Measurements from ENCODE around the gene SEC31B. TPM values are rescaled to one million over a fixed set of nuclear protein-coding genes. Genes with fewer than 3 reads are reported as not detected.

Gene SEC31B
- total RNA-seq, 6 experiments from 2014 or later: 2.4 to 9.1 (median 4.7) TPM

GRCh38 chr10:100522107-100522801 is 2.6 kb upstream of the SEC31B start:
- Histone ChIP-seq H3K27ac (no peak overlapping the region), H3K36me3 (peaks cover 0 to 39% (median 21%) of the 10 kb centered on the region in 4 donors), H3K9me3 (no peaks in the 10 kb centered on the region), H3K27me3 (no peaks in the 10 kb centered on the region), H3K4me1 (peaks cover 0 to 25% (median 3%) of the 10 kb centered on the region in 4 donors), H3K4me3 (no peak overlapping the region)
- WGBS (ENCODE audit: insufficient coverage, low coverage, low lambda C conversion rate, missing lambda C conversion rate): 72% methylated on average over 5 of the region's 5 CpGs
- TF ChIP-seq POLR2A (IDR thresholded peaks at IDR 0.05) (no peak), CTCF (IDR thresholded peaks at IDR 0.05) (no peak)
- DNase-seq (no peak), ATAC-seq (no peak)
- intact Hi-C loops (cut with DNase I): no loop called here

GRCh38 chr10:100520811-100521210 is 1.1 kb upstream of the SEC31B start:
- Histone ChIP-seq H3K36me3 (peaks cover 0 to 25% (median 12%) of the 10 kb centered on the region in 4 donors), H3K4me1 (peaks cover 0 to 38% (median 10%) of the 10 kb centered on the region in 4 donors), H3K9me3 (no peaks in the 10 kb centered on the region), H3K4me3 (no peak overlapping the region), H3K27ac (no peak overlapping the region), H3K27me3 (no peaks in the 10 kb centered on the region)
- no peak for DNase-seq
- 84% methylated on average over 3 of the region's 3 CpGs for WGBS (ENCODE audit: insufficient coverage, low coverage, low lambda C conversion rate, missing lambda C conversion rate)
- no peak for TF ChIP-seq POLR2A (IDR thresholded peaks at IDR 0.05)
- TF ChIP-seq CTCF (IDR thresholded peaks at IDR 0.05): no peak
- no peak for ATAC-seq
- intact Hi-C loops (cut with DNase I): no loop called here

- H3K36me3 ChIP-seq: peaks cover 0 to 9% (median 4%) of the 10 kb centered on the region in 4 donors
- no peaks in the 10 kb centered on the region for H3K27me3 ChIP-seq
- no peaks in the 10 kb centered on the region for H3K9me3 ChIP-seq
- H3K27ac ChIP-seq: no peak overlapping the region
- H3K4me3 ChIP-seq: peak overlapping the region; percentile 47 to 59 (median 59)
- peak in 2 of 3 donors; percentile 43 to 69 for DNase-seq
- intact Hi-C loops (cut with DNase I): no loop called here
- peaks cover 0 to 40% (median 11%) of the 10 kb centered on the region in 4 donors for H3K4me1 ChIP-seq
- WGBS (ENCODE audit: insufficient coverage, low coverage, low lambda C conversion rate, missing lambda C conversion rate): 11% methylated on average over 7 of the region's 7 CpGs
- TF ChIP-seq CTCF (IDR thresholded peaks at IDR 0.05) (peak; percentile 69 to 81 (median 72)), POLR2A (IDR thresholded peaks at IDR 0.05) (no peak)
- ATAC-seq: peak; percentile 64 to 75 (median 72)
Observed at GRCh38 chr10:100518761-100519241, 860 bp downstream of the SEC31B start.

GRCh38 chr10:100516847-100517246 is 2.8 kb downstream of the SEC31B start:
- intact Hi-C loops (cut with DNase I): no loop called here
- no peak overlapping the region for H3K4me3 ChIP-seq
- peak; percentile 71 to 78 (median 75) for ATAC-seq
- H3K27me3 ChIP-seq: no peaks in the 10 kb centered on the region
- WGBS (ENCODE audit: insufficient coverage, low coverage, low lambda C conversion rate, missing lambda C conversion rate): 40% methylated on average over 2 of the region's 2 CpGs
- no peaks in the 10 kb centered on the region for H3K9me3 ChIP-seq
- peaks cover 0 to 40% (median 11%) of the 10 kb centered on the region in 4 donors for H3K4me1 ChIP-seq
- H3K36me3 ChIP-seq: no peaks in the 10 kb centered on the region
- peak overlapping the region in 1 of 3 donors; percentile 1 for H3K27ac ChIP-seq
- DNase-seq: peak; percentile 54 to 82 (median 78)
- TF ChIP-seq POLR2A (IDR thresholded peaks at IDR 0.05): no peak
- TF ChIP-seq CTCF (IDR thresholded peaks at IDR 0.05): peak; percentile 33 to 65 (median 53)

All from right lobe of liver (tissue), 6 donors.